ENCODE results near the gene FAR2. TPM values are rescaled to one million over a fixed set of nuclear protein-coding genes. Genes with fewer than 3 reads are reported as not detected.

The FAR2 gene
- total and polyA plus RNA-seq, 2 of the 13 experiments (the other 11 are each of a cell fraction or from before 2014, with no cell fraction given): not detected

DNA sequence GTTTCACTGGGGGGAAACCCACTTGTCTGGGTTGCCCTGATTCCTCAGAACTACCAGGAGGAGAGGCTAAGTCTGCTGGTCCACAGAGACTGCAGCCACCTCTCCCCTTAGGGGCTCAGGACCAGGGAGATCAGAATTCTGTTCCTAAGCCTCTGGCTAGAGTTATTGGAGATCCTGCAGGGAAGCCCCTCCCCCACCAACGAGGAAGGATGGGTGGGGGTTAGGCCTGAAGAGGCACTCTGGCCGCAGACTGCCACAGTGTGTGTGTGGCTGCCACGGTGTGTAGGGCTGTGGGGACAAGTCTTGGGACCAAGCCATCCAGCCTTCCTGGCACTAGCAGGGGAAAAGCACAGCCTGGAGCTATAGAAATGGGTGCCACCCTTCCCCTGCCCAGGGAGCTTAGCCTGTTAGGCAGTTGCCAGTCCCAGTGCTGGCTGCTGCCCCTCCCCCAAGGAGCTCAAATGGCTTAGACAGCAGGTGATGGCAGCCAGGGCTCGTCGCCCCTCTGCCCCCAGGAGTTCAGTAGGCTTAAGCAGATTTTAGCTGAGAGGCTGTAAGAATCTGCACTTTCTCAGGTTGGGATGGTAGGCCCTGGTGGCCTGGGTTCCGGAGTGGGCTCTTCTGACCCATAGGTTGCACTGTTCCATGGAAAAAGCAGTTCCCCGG lies 124.2 kb downstream of the FAR2 start:
- FAIRE-seq: no peak
- intact Hi-C loops (cut with micrococcal nuclease; ENCODE audit: unreplicated experiment) (no loop called here), in situ Hi-C loops (cut with HindIII; ENCODE audit: extremely low pct_ligation_motif_present, low pct_unique_long_range_greater_than_20kb) (no loop called here)
- H3K9ac ChIP-seq (ENCODE audit: insufficient read depth, low read depth, low read length): no peak overlapping the region
- ChIA-PET POLR2A (no interaction called here), CTCF (ENCODE audit: low intra/inter-chr PET ratio, low total read pairs) (no interaction called here)
- no peaks in the 10 kb centered on the region; a peak in 2 of 5 replicates for H3K27me3 ChIP-seq (ENCODE audit: control insufficient read depth in 1 of 2, insufficient read depth in 2 of 2, low read length in 2 of 2)
- H2AFZ ChIP-seq (ENCODE audit: low read length): no peak overlapping the region
- H4K20me1 ChIP-seq (ENCODE audit: insufficient read depth, low read length): no peaks in the 10 kb centered on the region
- no CpG with 5 or more reads among the region's 7 CpGs for WGBS (ENCODE audit: low lambda C conversion rate)
- no peak for ATAC-seq
- H3K9me3 ChIP-seq (ENCODE audit: low read length): no peaks in the 10 kb centered on the region
- BruUV-seq (replicated peaks): no TSS peak
- no peak overlapping the region for H3K4me3 ChIP-seq (replicated peaks in 1 of 3; ENCODE audit: insufficient read depth in 1 of 3, low read depth in 2 of 3, low read length in 3 of 3)
- H3K4me1 ChIP-seq (ENCODE audit: insufficient read depth, low read length): no peaks in the 10 kb centered on the region
- no peak overlapping the region for H3K4me2 ChIP-seq (ENCODE audit: low read depth, low read length)
- no peak for DNase-seq (ENCODE audit: low spot score)
- no peaks in the 10 kb centered on the region for H3K79me2 ChIP-seq (ENCODE audit: insufficient read depth, low read length)
- no peaks in the 10 kb centered on the region for H3K36me3 ChIP-seq (replicated peaks in 1 of 2; ENCODE audit: control insufficient read depth in 1 of 2, insufficient read depth in 2 of 2, low read length in 2 of 2)
- no peak overlapping the region for H3K27ac ChIP-seq (ENCODE audit: extremely low read length, insufficient read depth, low read length)
- TF ChIP-seq, protein P1, sequence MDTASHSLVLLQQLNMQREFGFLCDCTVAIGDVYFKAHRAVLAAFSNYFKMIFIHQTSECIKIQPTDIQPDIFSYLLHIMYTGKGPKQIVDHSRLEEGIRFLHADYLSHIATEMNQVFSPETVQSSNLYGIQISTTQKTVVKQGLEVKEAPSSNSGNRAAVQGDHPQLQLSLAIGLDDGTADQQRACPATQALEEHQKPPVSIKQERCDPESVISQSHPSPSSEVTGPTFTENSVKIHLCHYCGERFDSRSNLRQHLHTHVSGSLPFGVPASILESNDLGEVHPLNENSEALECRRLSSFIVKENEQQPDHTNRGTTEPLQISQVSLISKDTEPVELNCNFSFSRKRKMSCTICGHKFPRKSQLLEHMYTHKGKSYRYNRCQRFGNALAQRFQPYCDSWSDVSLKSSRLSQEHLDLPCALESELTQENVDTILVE (CRISPR knock-in tag; IDR thresholded peaks at IDR 0.05): no peak
- no peak for TF ChIP-seq STAT5B (CRISPR knock-in tag; IDR thresholded peaks at IDR 0.05)
- TF ChIP-seq ZNF431 (CRISPR knock-in tag; IDR thresholded peaks at IDR 0.05; ENCODE audit: borderline replicate concordance, low read depth): no peak
- no peak for TF ChIP-seq ZNF484 (CRISPR knock-in tag; IDR thresholded peaks at IDR 0.05; ENCODE audit: borderline replicate concordance, low read depth)
- TF ChIP-seq, protein P2, sequence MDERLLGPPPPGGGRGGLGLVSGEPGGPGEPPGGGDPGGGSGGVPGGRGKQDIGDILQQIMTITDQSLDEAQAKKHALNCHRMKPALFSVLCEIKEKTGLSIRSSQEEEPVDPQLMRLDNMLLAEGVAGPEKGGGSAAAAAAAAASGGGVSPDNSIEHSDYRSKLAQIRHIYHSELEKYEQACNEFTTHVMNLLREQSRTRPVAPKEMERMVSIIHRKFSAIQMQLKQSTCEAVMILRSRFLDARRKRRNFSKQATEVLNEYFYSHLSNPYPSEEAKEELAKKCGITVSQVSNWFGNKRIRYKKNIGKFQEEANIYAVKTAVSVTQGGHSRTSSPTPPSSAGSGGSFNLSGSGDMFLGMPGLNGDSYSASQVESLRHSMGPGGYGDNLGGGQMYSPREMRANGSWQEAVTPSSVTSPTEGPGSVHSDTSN (CRISPR knock-in tag; IDR thresholded peaks at IDR 0.05): no peak
- TF ChIP-seq, protein P3, sequence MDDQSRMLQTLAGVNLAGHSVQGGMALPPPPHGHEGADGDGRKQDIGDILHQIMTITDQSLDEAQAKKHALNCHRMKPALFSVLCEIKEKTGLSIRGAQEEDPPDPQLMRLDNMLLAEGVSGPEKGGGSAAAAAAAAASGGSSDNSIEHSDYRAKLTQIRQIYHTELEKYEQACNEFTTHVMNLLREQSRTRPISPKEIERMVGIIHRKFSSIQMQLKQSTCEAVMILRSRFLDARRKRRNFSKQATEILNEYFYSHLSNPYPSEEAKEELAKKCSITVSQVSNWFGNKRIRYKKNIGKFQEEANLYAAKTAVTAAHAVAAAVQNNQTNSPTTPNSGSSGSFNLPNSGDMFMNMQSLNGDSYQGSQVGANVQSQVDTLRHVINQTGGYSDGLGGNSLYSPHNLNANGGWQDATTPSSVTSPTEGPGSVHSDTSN (CRISPR knock-in tag; IDR thresholded peaks at IDR 0.05; ENCODE audit: borderline replicate concordance): no peak
- no peak for TF ChIP-seq ZFP1 (CRISPR knock-in tag; IDR thresholded peaks at IDR 0.05)
- no peak for TF ChIP-seq KLF12 (CRISPR knock-in tag; IDR thresholded peaks at IDR 0.05; ENCODE audit: borderline replicate concordance)
- TF ChIP-seq ZNF720 (CRISPR knock-in tag; IDR thresholded peaks at IDR 0.05): no peak
- TF ChIP-seq CENPT (CRISPR knock-in tag; IDR thresholded peaks at IDR 0.05; ENCODE audit: low read depth): no peak
- no peak for TF ChIP-seq ZNF609 (CRISPR knock-in tag; IDR thresholded peaks at IDR 0.05; ENCODE audit: borderline replicate concordance)
- TF ChIP-seq ATF6 (CRISPR knock-in tag; conservative IDR thresholded peaks at IDR 0.05): no peak
- TF ChIP-seq NFE2 (CRISPR knock-in tag; IDR thresholded peaks at IDR 0.05): no peak
- no peak for TF ChIP-seq SAP130 (CRISPR knock-in tag; IDR thresholded peaks at IDR 0.05; ENCODE audit: low read depth)
- no peak for TF ChIP-seq HNRNPH1 (optimal IDR thresholded peaks at IDR 0.05; ENCODE audit: low read depth, low read length)
